HG02885 (cell line): ENCODE measurements around the gene ALDOB.
"Not testable (repeated sequence)": the region's sequence is repeated elsewhere in the genome, so short reads cannot be mapped to it uniquely, and the experiment has no call there.

Source experiments
- ATAC-seq: cut with Tn5 transposase; IDR thresholded peaks from one replicate; pipeline ENCODE4 v1.9.1; 2021; ENCODE audit warnings: mild to moderate bottlenecking; ENCODE audit not compliant: unreplicated experiment, poor library complexity

ALDOB gene

DNA sequence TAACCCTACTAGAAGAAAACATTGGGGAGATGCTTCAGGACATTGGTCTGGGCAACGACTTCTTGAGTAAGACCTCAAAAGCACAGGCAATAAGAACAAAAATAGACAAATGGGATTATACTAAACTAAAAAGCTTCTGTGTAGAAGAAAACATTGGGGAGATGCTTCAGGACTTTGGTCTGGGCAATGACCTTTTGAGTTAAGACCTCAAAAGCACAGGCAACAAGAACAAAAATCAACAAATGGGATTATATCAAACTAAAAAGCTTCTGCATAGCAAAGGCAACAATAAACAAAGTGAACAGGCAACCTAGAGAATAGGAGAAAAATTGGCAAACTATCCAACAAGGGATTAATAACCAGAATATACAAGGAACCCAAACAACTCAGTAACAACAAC, 40.9 kb downstream of the ALDOB start:
- ATAC-seq, result no peak

- ATAC-seq, result no peak
Observed at GRCh38 chr9:101393135-101393534, 42.4 kb downstream of the ALDOB start.

DNA sequence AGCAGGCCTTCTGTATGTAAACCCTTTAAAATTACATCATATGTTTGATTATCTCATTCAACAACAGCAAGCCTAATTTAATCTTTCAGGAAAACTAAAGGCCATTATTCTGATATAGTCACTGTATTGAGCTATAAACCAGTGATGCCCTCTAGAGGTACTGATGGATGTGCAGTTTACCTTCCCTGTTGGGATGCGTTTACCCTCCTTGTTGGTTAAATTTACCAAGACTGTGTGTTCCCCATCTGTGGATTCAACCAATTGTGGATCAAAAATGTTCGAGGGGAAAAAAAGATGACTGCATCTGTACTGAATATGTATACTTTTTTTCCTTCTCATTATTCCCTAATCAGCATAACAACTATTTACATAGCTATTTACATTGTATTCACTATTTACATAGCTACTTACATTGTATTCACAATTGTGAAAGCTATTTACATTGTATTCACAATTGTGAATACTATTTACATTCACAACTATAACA, 47.0 kb downstream of the ALDOB start:
- no peak for ATAC-seq

DNA sequence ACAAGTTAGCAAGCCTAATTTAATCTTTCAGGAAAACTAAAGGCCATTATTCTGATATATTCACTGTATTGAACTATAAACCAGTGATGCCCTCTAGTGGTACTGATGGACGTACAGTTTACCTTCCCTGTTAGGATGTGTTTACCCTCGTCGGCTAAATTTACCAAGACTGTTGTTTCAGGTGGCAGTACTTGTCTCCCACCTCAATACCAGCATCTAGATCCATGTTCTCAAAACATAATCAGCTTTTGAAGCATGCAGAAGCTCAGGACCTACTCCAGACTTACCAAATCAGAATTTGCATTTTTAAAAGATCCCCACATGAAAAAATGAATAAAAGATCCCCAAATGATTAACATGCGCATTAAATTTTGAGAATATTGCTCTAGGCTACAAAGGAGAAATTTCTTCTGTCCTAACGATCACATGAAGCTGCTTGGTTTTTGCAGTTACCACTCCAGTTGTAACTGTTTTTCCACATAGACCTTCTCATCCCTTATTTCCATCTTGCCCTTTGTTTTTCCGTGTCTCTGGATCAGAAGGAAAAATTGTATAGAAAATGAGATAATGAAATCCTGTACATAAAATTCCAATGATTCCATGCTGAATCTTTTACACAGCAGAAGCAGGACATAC, 47.6 kb downstream of the ALDOB start:
- peak; percentile 77 for ATAC-seq

- ATAC-seq, result not testable (repeated sequence)
Observed at GRCh38 chr9:101384873-101385536, 50.6 kb downstream of the ALDOB start, which contains the start of gene BAAT. BAAT (minus strand) TSS chr9:101385006; CDS start chr9:101371404, 13,602 bp downstream.

DNA sequence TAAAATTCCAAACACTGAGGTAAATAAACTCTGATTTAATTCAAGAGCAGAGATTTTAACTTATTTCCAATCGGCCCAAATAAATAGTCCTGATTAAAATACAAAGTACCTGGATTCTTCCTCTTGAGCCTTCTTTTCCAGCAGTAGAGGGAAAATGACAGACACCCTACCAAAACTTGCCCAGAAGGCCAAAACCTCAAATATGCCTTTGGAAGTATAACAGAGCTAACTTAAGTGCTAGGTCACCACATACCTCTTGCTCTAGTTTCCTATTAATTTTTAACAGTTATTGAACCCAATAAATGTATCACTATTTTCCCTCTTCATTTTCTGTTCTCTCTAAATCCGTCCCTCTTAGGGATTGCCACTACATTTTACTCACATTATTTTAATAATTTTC, 52.2 kb downstream of the ALDOB start:
- no peak for ATAC-seq

GRCh38 chr9:101381833-101382342, 53.7 kb downstream of the ALDOB start:
- ATAC-seq, result no peak

DNA sequence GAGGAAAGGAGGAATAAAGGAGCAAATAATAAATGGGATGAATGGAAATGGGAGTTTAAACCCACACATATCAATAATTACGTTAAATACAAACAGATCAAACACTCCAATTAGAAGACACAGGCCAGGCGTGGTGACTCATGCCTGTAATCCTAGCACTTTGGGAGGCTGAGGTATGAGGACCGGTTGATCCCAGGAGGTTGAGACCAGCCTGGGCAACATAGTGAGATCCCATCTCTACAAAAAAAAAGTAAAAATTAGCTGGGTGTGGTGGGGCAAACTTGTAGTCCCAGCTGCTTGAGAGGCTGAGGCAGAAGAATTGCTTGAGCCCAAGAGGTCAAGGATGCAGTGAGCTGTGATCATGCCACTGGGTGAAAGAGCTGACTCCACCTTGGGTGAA, 54.5 kb downstream of the ALDOB start:
- no peak for ATAC-seq

DNA sequence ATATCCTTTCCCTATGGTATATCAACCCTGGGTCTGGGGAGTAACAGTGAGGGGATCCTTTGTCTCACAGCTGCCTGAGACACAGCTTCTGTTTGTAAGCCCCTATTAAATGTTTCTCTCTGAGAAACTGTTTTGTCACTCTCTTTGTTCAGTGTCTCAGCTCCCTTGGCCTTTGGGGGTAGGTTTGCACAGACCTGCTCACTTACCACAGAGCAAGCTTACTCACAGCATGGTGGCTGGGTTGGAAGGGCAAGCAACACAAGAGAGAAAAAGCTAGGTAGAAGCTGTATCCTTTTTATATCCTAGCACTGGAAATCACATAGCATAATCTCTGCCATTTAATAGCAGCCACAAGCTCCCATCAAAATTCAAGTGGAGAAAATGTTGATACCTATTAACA, 55.3 kb downstream of the ALDOB start:
- ATAC-seq, result no peak

- ATAC-seq, result no peak
Observed at GRCh38 chr9:101376111-101376848, 59.3 kb downstream of the ALDOB start.

DNA sequence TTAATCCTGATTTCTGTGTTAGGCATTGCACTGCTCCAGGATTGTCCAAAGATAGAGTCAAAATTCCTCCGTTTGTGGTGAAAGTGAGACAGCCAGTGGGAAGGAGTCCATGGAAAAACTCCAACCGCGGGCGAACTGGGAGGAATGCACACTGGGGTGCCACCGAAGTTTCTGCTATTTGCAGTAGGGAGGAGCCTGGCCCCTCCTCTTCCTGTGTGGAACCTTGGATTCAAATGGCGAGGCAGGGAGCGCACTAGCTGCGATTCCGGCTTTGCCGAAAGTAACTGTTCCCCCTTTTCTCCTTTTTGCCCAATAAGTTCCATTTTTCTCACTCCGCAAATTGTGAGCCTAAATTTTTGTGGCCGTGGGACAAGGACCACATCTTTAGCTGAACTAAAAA, 60.0 kb downstream of the ALDOB start:
- no peak for ATAC-seq

DNA sequence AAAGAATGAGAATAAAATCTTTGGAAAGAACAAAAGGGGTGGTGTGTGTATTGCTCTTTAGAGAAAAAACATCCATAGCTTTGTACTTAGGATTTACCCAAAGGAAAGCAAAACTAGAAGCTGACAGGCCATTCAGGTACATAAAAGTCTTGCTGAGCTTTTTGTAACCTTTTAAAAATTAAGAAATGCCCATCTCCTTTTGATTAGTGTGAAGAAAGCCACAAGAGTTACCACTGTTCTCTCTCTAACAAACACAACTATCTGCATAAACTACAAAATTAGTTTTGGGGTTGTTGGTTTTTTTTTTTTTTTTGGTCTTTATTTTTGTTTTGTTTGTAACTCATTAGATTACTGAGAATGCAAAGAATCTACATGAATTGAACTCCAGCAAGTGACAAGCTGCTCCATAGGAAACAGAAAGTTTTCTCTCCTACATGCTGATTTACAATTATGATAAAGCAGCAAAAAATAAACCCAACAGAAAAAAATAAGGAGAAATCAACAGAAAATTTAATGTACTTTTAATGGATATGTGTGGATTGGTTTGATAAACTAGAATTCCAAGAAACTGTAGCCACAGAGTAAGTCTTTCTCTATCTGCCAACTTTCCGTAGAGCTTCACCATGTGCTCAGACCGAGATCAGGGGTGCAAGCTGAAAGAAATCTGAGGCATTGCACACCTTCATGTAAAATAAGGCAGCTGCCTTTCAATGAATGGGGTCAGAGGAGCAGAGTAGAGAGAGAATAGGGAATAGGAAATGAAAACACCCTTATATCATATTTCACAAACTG, 63.1 kb downstream of the ALDOB start:
- no peak for ATAC-seq

DNA sequence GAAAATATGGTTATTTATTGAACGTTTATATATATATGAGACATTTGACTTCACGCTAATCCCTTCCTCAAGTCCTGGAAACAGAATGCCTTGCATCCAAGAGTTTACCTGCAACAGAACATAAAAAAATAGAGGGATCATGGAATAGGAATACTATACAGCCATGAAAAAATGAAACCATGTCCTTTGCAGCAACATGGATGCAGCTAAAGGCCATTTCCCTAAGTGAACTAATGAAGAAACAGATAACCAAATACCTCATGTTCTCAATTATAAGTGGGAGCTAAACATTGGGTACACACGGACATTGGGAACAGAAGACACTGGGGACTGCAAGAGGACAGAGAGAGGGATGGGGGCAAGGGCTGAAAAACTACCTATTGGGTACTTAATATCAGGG, 63.8 kb downstream of the ALDOB start:
- ATAC-seq, result no peak
